ENCODE results near the gene LCE1C.

The LCE1C gene

GRCh38 chr1:152823294-152823693 lies 16.8 kb upstream of the LCE1C start:
- no peak for DNase-seq (ENCODE audit: low read depth)
- no peak for TF ChIP-seq CTCF (IDR thresholded peaks at IDR 0.05; ENCODE audit: control insufficient read depth, insufficient read depth, low read depth, low read length, missing control alignments)
- no peak overlapping the region for H3K4me3 ChIP-seq (ENCODE audit: control insufficient read depth, low read depth, low read length)

GRCh38 chr1:152817309-152817708 lies 10.9 kb upstream of the LCE1C start:
- TF ChIP-seq CTCF (IDR thresholded peaks at IDR 0.05; ENCODE audit: control insufficient read depth, insufficient read depth, low read depth, low read length, missing control alignments) = no peak
- no peak for DNase-seq (ENCODE audit: low read depth)
- H3K4me3 ChIP-seq (ENCODE audit: control insufficient read depth, low read depth, low read length) = no peak overlapping the region

GRCh38 chr1:152811671-152812070 lies 5.2 kb upstream of the LCE1C start, which contains the start of gene LCE1B:
Gene LCE1B, plus strand, starts transcription at chr1:152811971. Its CDS starts 476 bp downstream, at chr1:152812447.
- TF ChIP-seq CTCF (IDR thresholded peaks at IDR 0.05; ENCODE audit: control insufficient read depth, insufficient read depth, low read depth, low read length, missing control alignments) = no peak
- no peak within 1 kb of the TSS for H3K4me3 ChIP-seq (ENCODE audit: control insufficient read depth, low read depth, low read length)
- DNase-seq (ENCODE audit: low read depth) = no peak

- TF ChIP-seq CTCF (IDR thresholded peaks at IDR 0.05; ENCODE audit: control insufficient read depth, insufficient read depth, low read depth, low read length, missing control alignments) = no peak
- no peak for DNase-seq (ENCODE audit: low read depth)
- no peak overlapping the region for H3K4me3 ChIP-seq (ENCODE audit: control insufficient read depth, low read depth, low read length)
These were observed 4.6 kb upstream of the LCE1C start for GRCh38 chr1:152811050-152811449.

- DNase-seq (ENCODE audit: low read depth) = no peak
- TF ChIP-seq CTCF (IDR thresholded peaks at IDR 0.05; ENCODE audit: control insufficient read depth, insufficient read depth, low read depth, low read length, missing control alignments) = no peak
- H3K4me3 ChIP-seq (ENCODE audit: control insufficient read depth, low read depth, low read length) = no peak overlapping the region
These were observed 5.1 kb downstream of the LCE1C start for GRCh38 chr1:152801333-152801732.

- no peak within 1 kb of the TSS for H3K4me3 ChIP-seq (ENCODE audit: control insufficient read depth, low read depth, low read length)
- no peak for TF ChIP-seq CTCF (IDR thresholded peaks at IDR 0.05; ENCODE audit: control insufficient read depth, insufficient read depth, low read depth, low read length, missing control alignments)
- no peak for DNase-seq (ENCODE audit: low read depth)
These were observed 10.0 kb downstream of the LCE1C start, which contains the start of gene LCE1D for GRCh38 chr1:152796421-152796820. Gene LCE1D, plus strand, starts transcription at chr1:152796721. Its CDS starts 1,074 bp downstream, at chr1:152797795.

- no peak for TF ChIP-seq CTCF (IDR thresholded peaks at IDR 0.05; ENCODE audit: control insufficient read depth, insufficient read depth, low read depth, low read length, missing control alignments)
- no peak overlapping the region for H3K4me3 ChIP-seq (ENCODE audit: control insufficient read depth, low read depth, low read length)
- DNase-seq (ENCODE audit: low read depth) = no peak
These were observed 10.8 kb downstream of the LCE1C start for GRCh38 chr1:152795686-152796085.

All from AG09309 (cell line).